IPS-NIHi7 (cell line): Measurements from ENCODE around the gene HSD17B3.
A peak's percentile ranks its signal among the peaks of the same experiment; 100 is the strongest.
"Not testable (repeated sequence)": the region's sequence is repeated elsewhere in the genome, so short reads cannot be mapped to it uniquely, and the experiment has no call there.

Experiments used
- DNase-seq: peaks from one replicate; pipeline ENCODE4 v3.0.0; 2012; ENCODE audit warnings: mixed read lengths; ENCODE audit errors: extremely low spot score

Gene HSD17B3

GRCh38 chr9:96302021-96302420 is at the start of gene HSD17B3:
Gene HSD17B3 (minus strand): TSS chr9:96302176. CDS start chr9:96302104, 72 bp downstream.
- no peak for DNase-seq

- no peak for DNase-seq
Measured at GRCh38 chr9:96350866-96351265, 48.9 kb upstream of the HSD17B3 start.

- no peak for DNase-seq
Measured at GRCh38 chr9:96348261-96348660, 46.3 kb upstream of the HSD17B3 start.

- DNase-seq = no peak
Measured at GRCh38 chr9:96345551-96345950, 43.6 kb upstream of the HSD17B3 start.

GRCh38 chr9:96344458-96345180 is 42.6 kb upstream of the HSD17B3 start:
- peak; percentile 86 for DNase-seq

- no peak for DNase-seq
Measured at GRCh38 chr9:96343515-96344360, 41.8 kb upstream of the HSD17B3 start.

- no peak for DNase-seq
Measured at GRCh38 chr9:96342571-96343245, 40.7 kb upstream of the HSD17B3 start.

- DNase-seq = no peak
Measured at GRCh38 chr9:96340707-96341106, 38.7 kb upstream of the HSD17B3 start.

GRCh38 chr9:96338299-96338698 is 36.3 kb upstream of the HSD17B3 start:
- no peak for DNase-seq

GRCh38 chr9:96333958-96334357 is 32.0 kb upstream of the HSD17B3 start:
- DNase-seq = no peak

GRCh38 chr9:96331236-96331947 is 29.4 kb upstream of the HSD17B3 start:
- DNase-seq = no peak

GRCh38 chr9:96327694-96328352 is 25.8 kb upstream of the HSD17B3 start:
- DNase-seq = peak; percentile 38

GRCh38 chr9:96323169-96323568 is 21.2 kb upstream of the HSD17B3 start:
- DNase-seq = no peak

- DNase-seq = not testable (repeated sequence)
Measured at GRCh38 chr9:96322736-96323135, 20.8 kb upstream of the HSD17B3 start.

GRCh38 chr9:96322210-96322609 is 20.2 kb upstream of the HSD17B3 start:
- DNase-seq = not testable (repeated sequence)

GRCh38 chr9:96321515-96321914 is 19.5 kb upstream of the HSD17B3 start:
- DNase-seq = no peak

GRCh38 chr9:96320749-96321280 is 18.8 kb upstream of the HSD17B3 start:
- peak; percentile 20 for DNase-seq

GRCh38 chr9:96318921-96319565 is 17.1 kb upstream of the HSD17B3 start:
- DNase-seq = no peak

GRCh38 chr9:96317335-96317980 is 15.5 kb upstream of the HSD17B3 start:
- DNase-seq = peak; percentile 85

- DNase-seq = no peak
Measured at GRCh38 chr9:96309850-96310249, 7.9 kb upstream of the HSD17B3 start.
